GM23338 (cell line): ENCODE data around the gene RAD51B. TPM values are rescaled to one million over a fixed set of nuclear protein-coding genes. Genes with fewer than 3 reads are reported as not detected.
A peak's percentile ranks its signal among the peaks of the same experiment; 100 is the strongest.

ENCODE experiments used
- ATAC-seq: fragments of 200-7000 bp; cut with Tn5 transposase; 3 replicates; pipeline ENCODE4 v1.9.1; 2020
- DNase-seq: peaks from one replicate; pipeline ENCODE4 v3.0.0-alpha.2; 2015; ENCODE audit warnings: low spot score
- H2AFZ ChIP-seq: fragments of 200-600 bp; sonication (generic); 2 replicates; pipeline ENCODE4 v1.8.0; 2016; ENCODE audit warnings: antibody characterized with exemption, mild to moderate bottlenecking, moderate library complexity
- H3F3A ChIP-seq: fragments of 200-600 bp; sonication (generic); replicated peaks from 2 replicates; pipeline ENCODE4 v1.8.0; 2017; ENCODE audit warnings: antibody characterized with exemption, mixed run types, low read depth
- H3K27ac ChIP-seq: fragments of 200-600 bp; sonication (generic); 2 replicates; pipeline ENCODE4 v1.6.1; 2016; ENCODE audit warnings: low read depth
- H3K27me3 ChIP-seq: fragments of 200-600 bp; sonication (generic); 2 replicates; pipeline ENCODE4 v1.8.0; 2016; ENCODE audit warnings: mild to moderate bottlenecking, mixed run types, moderate library complexity; ENCODE audit not compliant: insufficient read depth
- H3K36me3 ChIP-seq: fragments of 200-600 bp; sonication (generic); 2 replicates; pipeline ENCODE4 v1.8.0; 2016; ENCODE audit warnings: mild to moderate bottlenecking; ENCODE audit not compliant: insufficient read depth
- H3K4me1 ChIP-seq: fragments of 200-600 bp; sonication (generic); 2 replicates; pipeline ENCODE4 v1.8.0; 2016; ENCODE audit warnings: mild to moderate bottlenecking, moderate library complexity; ENCODE audit not compliant: insufficient read depth
- H3K4me2 ChIP-seq: fragments of 200-600 bp; sonication (generic); 2 replicates; pipeline ENCODE4 v1.7.1; 2017; ENCODE audit warnings: mixed run types
- H3K4me3 ChIP-seq: fragments of 200-600 bp; sonication (generic); 2 replicates; pipeline ENCODE4 v1.6.1; 2016; ENCODE audit warnings: mixed run types
- H3K79me2 ChIP-seq: fragments of 200-600 bp; sonication (generic); replicated peaks from 2 replicates; pipeline ENCODE4 v1.8.0; 2017; ENCODE audit warnings: mild to moderate bottlenecking; ENCODE audit not compliant: insufficient read depth
- H3K9me2 ChIP-seq: fragments of 200-600 bp; sonication (generic); 2 replicates; pipeline ENCODE4 v1.8.0; 2017; ENCODE audit not compliant: insufficient read depth
- H4K20me1 ChIP-seq: fragments of 200-600 bp; sonication (generic); replicated peaks from 2 replicates; pipeline ENCODE4 v1.8.0; 2017; ENCODE audit warnings: mild to moderate bottlenecking; ENCODE audit not compliant: insufficient read depth
- H3K27ac Mint-ChIP-seq: 2 replicates; pipeline ENCODE4 v1.8.0; 2020; ENCODE audit warnings: inconsistent platforms, mild to moderate bottlenecking, moderate library complexity, mixed read lengths
- H3K27me3 Mint-ChIP-seq: 3 replicates; pipeline ENCODE4 v1.8.0; 2022; ENCODE audit warnings: low read depth, mild to moderate bottlenecking, moderate library complexity, mixed read lengths, inconsistent platforms; ENCODE audit not compliant: insufficient read depth, poor library complexity
- H3K36me3 Mint-ChIP-seq: 3 replicates; pipeline ENCODE4 v1.8.0; 2021; ENCODE audit warnings: low read depth, mild to moderate bottlenecking, inconsistent platforms, moderate library complexity, mixed read lengths
- H3K4me1 Mint-ChIP-seq: 3 replicates; pipeline ENCODE4 v1.8.0; 2020; ENCODE audit warnings: mild to moderate bottlenecking, inconsistent platforms, mixed read lengths
- H3K4me3 Mint-ChIP-seq: 3 replicates; pipeline ENCODE4 v1.8.0; 2021; ENCODE audit warnings: moderate library complexity, mild to moderate bottlenecking, inconsistent platforms, mixed read lengths
- H3K9me3 Mint-ChIP-seq: 3 replicates; pipeline ENCODE4 v1.8.0; 2020; ENCODE audit warnings: moderate library complexity, mild to moderate bottlenecking, inconsistent platforms, mixed read lengths
- NANOG ChIP-seq: IDR thresholded peaks from 2 replicates; pipeline ENCODE4 v1.6.1; 2016; ENCODE audit warnings: antibody characterized with exemption, borderline replicate concordance
- REST ChIP-seq: IDR thresholded peaks from one replicate; pipeline ENCODE4 v1.6.1; 2018; ENCODE audit warnings: antibody characterized with exemption; ENCODE audit not compliant: unreplicated experiment
- STAT1 ChIP-seq: IDR thresholded peaks from one replicate; pipeline ENCODE4 v1.6.1; 2016; ENCODE audit warnings: antibody characterized with exemption; ENCODE audit not compliant: unreplicated experiment
- ZNF114 ChIP-seq: fragments of 250-450 bp; sonication (Bioruptor Pico); IDR thresholded peaks from 2 replicates; pipeline ENCODE4 v1.5.0; 2020; ENCODE audit warnings: mild to moderate bottlenecking, moderate library complexity
- polyA plus RNA-seq: library from polyadenylated mRNA; unstranded; fragments of >200 nt; fragmentation: Nextera tagmentation; extraction: Ambion mirVana; gene quantifications from 2 replicates; pipeline ENCODE4 v1.2.1, GENCODE V29; 2016
- total RNA-seq: library from RNA; depleted of rRNA; stranded (reverse); fragments of >200 nt; shearing (Covaris generic); gene quantifications from 2 replicates; pipeline ENCODE4 v1.2.3, GENCODE V29; 2014
- TF ChIP-seq, protein P1 (sequence below), 2 experiments: fragments of 200-600 bp in 1 of 2; sonication (generic) in 1 of 2; conservative IDR thresholded peaks; 2 replicates each; pipeline versions ENCODE4 v1.5.1 to v1.6.1; 2016 to 2017; ENCODE audit warnings: antibody characterized with exemption in 2 of 2, low read depth in 2 of 2, mild to moderate bottlenecking in 2 of 2, moderate library complexity in 1 of 2

The RAD51B gene
- total and polyA plus RNA-seq, 2 experiments from 2014 or later: 15.7 to 29.1 TPM

GRCh38 chr14:68718023-68718990 is 898.7 kb downstream of the RAD51B start:
- Histone ChIP-seq H3K27ac (no peak overlapping the region), H3K36me3 (no peaks in the 10 kb centered on the region), H3F3A (no peaks in the 10 kb centered on the region), H3K4me2 (no peak overlapping the region), H2AFZ (no peak overlapping the region), H4K20me1 (no peaks in the 10 kb centered on the region), H3K27me3 (no peaks in the 10 kb centered on the region), H3K4me3 (no peak overlapping the region), H3K9me2 (no peaks in the 10 kb centered on the region), H3K4me1 (no peaks in the 10 kb centered on the region), H3K79me2 (no peaks in the 10 kb centered on the region)
- H3K4me1 Mint-ChIP-seq: peaks cover 4% of the 10 kb centered on the region; the same call in 2 of the 3 replicates
- H3K4me3 Mint-ChIP-seq: no peak overlapping the region
- H3K9me3 Mint-ChIP-seq: peaks cover 5% of the 10 kb centered on the region; the same call in 1 of the 3 replicates
- H3K27ac Mint-ChIP-seq: no peak overlapping the region
- DNase-seq: peak; percentile 53
- TF ChIP-seq REST: no peak
- no peak for TF ChIP-seq ZNF114
- TF ChIP-seq, protein P1, sequence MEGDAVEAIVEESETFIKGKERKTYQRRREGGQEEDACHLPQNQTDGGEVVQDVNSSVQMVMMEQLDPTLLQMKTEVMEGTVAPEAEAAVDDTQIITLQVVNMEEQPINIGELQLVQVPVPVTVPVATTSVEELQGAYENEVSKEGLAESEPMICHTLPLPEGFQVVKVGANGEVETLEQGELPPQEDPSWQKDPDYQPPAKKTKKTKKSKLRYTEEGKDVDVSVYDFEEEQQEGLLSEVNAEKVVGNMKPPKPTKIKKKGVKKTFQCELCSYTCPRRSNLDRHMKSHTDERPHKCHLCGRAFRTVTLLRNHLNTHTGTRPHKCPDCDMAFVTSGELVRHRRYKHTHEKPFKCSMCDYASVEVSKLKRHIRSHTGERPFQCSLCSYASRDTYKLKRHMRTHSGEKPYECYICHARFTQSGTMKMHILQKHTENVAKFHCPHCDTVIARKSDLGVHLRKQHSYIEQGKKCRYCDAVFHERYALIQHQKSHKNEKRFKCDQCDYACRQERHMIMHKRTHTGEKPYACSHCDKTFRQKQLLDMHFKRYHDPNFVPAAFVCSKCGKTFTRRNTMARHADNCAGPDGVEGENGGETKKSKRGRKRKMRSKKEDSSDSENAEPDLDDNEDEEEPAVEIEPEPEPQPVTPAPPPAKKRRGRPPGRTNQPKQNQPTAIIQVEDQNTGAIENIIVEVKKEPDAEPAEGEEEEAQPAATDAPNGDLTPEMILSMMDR (conservative IDR thresholded peaks at IDR 0.05; ENCODE audit: low read depth in 2 of 2): peak; percentile 23 to 41
- H3K27me3 Mint-ChIP-seq: peaks cover 2% of the 10 kb centered on the region
- ATAC-seq: peak; percentile 85
- no peaks in the 10 kb centered on the region for H3K36me3 Mint-ChIP-seq

- no peak overlapping the region for H3K27ac Mint-ChIP-seq
- Histone ChIP-seq H3K27ac (no peak overlapping the region), H3K27me3 (no peaks in the 10 kb centered on the region), H3K4me1 (no peaks in the 10 kb centered on the region), H4K20me1 (no peaks in the 10 kb centered on the region), H3F3A (no peaks in the 10 kb centered on the region), H2AFZ (no peak overlapping the region), H3K4me3 (no peak overlapping the region), H3K79me2 (no peaks in the 10 kb centered on the region), H3K36me3 (no peaks in the 10 kb centered on the region), H3K9me2 (no peaks in the 10 kb centered on the region), H3K4me2 (no peak overlapping the region)
- H3K4me1 Mint-ChIP-seq: peaks cover 4% of the 10 kb centered on the region; the same call in 2 of the 3 replicates
- H3K9me3 Mint-ChIP-seq: peaks cover 5% of the 10 kb centered on the region; the same call in 1 of the 3 replicates
- no peaks in the 10 kb centered on the region for H3K36me3 Mint-ChIP-seq
- ATAC-seq: no peak
- H3K4me3 Mint-ChIP-seq: no peak overlapping the region
- H3K27me3 Mint-ChIP-seq: peaks cover 2% of the 10 kb centered on the region
- no peak for DNase-seq
- TF ChIP-seq STAT1 (no peak), NANOG (no peak), REST (no peak)
Observed at GRCh38 chr14:68719634-68720384, 900.2 kb downstream of the RAD51B start.
